ENCODE data around the gene U2AF1L4. TPM values are rescaled to one million over a fixed set of nuclear protein-coding genes. Genes with fewer than 3 reads are reported as not detected.

Gene U2AF1L4
- total and polyA plus RNA-seq, 2 donors (not counting 3 experiments of a cell fraction or from before 2014, with no cell fraction given) = 5.6 to 13.5 TPM

DNA sequence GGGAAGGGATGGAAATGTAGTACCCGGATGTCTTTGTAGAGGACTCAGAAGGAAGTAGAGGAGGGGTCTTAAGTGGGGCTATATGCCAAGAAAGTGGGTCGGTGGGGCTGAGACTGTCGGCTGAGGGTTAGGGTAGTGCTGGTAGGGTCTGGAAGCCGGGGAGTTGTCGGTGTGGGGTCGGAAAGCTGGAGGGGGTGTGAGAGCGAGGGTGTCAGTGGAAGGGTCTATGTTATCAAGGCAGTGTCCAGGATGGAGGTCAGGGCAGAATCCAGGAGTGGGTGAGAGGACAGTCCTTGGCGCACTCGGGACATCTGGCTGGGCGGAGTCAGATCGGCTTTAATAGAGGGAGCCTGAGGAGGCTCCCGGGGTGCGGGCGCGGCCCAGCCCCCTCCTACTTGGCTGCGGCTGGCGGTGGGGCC is 9.9 kb upstream of the U2AF1L4 start:
- no peaks in the 10 kb centered on the region for H3K9me1 ChIP-seq (replicated peaks; ENCODE audit: control insufficient read depth, extremely low read depth, insufficient read depth, low read length)
- intact Hi-C loops (cut with micrococcal nuclease) (loop anchor here (5.0 kb wide), 1 partner anchor 108 kb away; the partner anchor contains the start of gene COX6B1), dilution Hi-C loops (cut with MboI; ENCODE audit: extremely low pct_ligation_motif_present, low sequenced_read_pairs) (no loop called here)
- H3K9me3 ChIP-seq (replicated peaks; ENCODE audit: control insufficient read depth, insufficient read depth, low read length) = no peaks in the 10 kb centered on the region
- DNase-seq (ENCODE audit: low read depth, low spot score) = no peak
- no peak overlapping the region for H3K9ac ChIP-seq (replicated peaks; ENCODE audit: extremely low read depth, insufficient read depth, low read length)
- ChIA-PET POLR2A (no interaction called here), CTCF (no interaction called here)
- H3K4me1 ChIP-seq (ENCODE audit: control insufficient read depth, extremely low read depth, insufficient read depth, low read length) = peaks cover 22% of the 10 kb centered on the region
- H3K27me3 ChIP-seq (ENCODE audit: control insufficient read depth in 2 of 2, insufficient read depth in 2 of 2, low read length in 2 of 2) = no peaks in the 10 kb centered on the region
- H3K79me2 ChIP-seq (ENCODE audit: control insufficient read depth, insufficient read depth, low read length) = peaks cover 16% of the 10 kb centered on the region
- no peak overlapping the region for H3K4me2 ChIP-seq (ENCODE audit: insufficient read depth, low read length)
- no peak for FAIRE-seq
- BruUV-seq (replicated peaks) = no TSS peak
- no peaks in the 10 kb centered on the region for H4K20me1 ChIP-seq (replicated peaks; ENCODE audit: control insufficient read depth, extremely low read depth, insufficient read depth, low read length)
- H3K4me3 ChIP-seq (replicated peaks in 1 of 3; ENCODE audit: insufficient read depth in 1 of 3, low read depth in 1 of 3, low read length in 3 of 3) = no peak overlapping the region
- no peak overlapping the region for H2AFZ ChIP-seq (ENCODE audit: low read depth, low read length)
- H3K36me3 ChIP-seq (ENCODE audit: control insufficient read depth in 2 of 2, extremely low read depth in 1 of 2, insufficient read depth in 2 of 2, low read length in 2 of 2) = peaks cover 0 to 13% of the 10 kb centered on the region in 2 experiments
- no peak for TF ChIP-seq MYC (IDR thresholded peaks at IDR 0.05; ENCODE audit: low read depth, low read length)
- TF ChIP-seq, protein P1, sequence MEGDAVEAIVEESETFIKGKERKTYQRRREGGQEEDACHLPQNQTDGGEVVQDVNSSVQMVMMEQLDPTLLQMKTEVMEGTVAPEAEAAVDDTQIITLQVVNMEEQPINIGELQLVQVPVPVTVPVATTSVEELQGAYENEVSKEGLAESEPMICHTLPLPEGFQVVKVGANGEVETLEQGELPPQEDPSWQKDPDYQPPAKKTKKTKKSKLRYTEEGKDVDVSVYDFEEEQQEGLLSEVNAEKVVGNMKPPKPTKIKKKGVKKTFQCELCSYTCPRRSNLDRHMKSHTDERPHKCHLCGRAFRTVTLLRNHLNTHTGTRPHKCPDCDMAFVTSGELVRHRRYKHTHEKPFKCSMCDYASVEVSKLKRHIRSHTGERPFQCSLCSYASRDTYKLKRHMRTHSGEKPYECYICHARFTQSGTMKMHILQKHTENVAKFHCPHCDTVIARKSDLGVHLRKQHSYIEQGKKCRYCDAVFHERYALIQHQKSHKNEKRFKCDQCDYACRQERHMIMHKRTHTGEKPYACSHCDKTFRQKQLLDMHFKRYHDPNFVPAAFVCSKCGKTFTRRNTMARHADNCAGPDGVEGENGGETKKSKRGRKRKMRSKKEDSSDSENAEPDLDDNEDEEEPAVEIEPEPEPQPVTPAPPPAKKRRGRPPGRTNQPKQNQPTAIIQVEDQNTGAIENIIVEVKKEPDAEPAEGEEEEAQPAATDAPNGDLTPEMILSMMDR (IDR thresholded peaks at IDR 0.05; ENCODE audit: extremely low read depth in 1 of 2, insufficient read depth in 1 of 2, low read depth in 1 of 2, low read length in 2 of 2) = no peak
- no peak for TF ChIP-seq POLR2AphosphoS5 (IDR thresholded peaks at IDR 0.05; ENCODE audit: insufficient read depth, low read depth, low read length)
- TF ChIP-seq EZH2 (IDR thresholded peaks at IDR 0.05; ENCODE audit: borderline replicate concordance, low read depth, low read length, severe bottlenecking) = no peak
- TF ChIP-seq, protein P2, sequence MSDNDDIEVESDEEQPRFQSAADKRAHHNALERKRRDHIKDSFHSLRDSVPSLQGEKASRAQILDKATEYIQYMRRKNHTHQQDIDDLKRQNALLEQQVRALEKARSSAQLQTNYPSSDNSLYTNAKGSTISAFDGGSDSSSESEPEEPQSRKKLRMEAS (IDR thresholded peaks at IDR 0.05; ENCODE audit: insufficient read depth, insufficient read length) = no peak
- no peak for TF ChIP-seq POLR2A (IDR thresholded peaks at IDR 0.05; ENCODE audit: low read depth, low read length)
- no peak for TF ChIP-seq JUN (IDR thresholded peaks at IDR 0.05; ENCODE audit: borderline replicate concordance, insufficient read depth, insufficient read length, low read depth)
- TF ChIP-seq FOS (IDR thresholded peaks at IDR 0.05; ENCODE audit: borderline replicate concordance, insufficient read depth, low read length) = no peak
- no peak for TF ChIP-seq GATA2 (IDR thresholded peaks at IDR 0.05; ENCODE audit: insufficient read depth, insufficient read length, low read depth, low read length)
- H3K27ac ChIP-seq (ENCODE audit: insufficient read depth, low read depth, low read length) = no peak overlapping the region
